T-cell (primary cell): Measurements from ENCODE around the gene VAMP3. TPM values are rescaled to one million over a fixed set of nuclear protein-coding genes. Genes with fewer than 3 reads are reported as not detected.

Experiments
- ATAC-seq, 4 experiments: fragments of 200-7000 bp in 3 of 4; fragments of 150-1000 bp in 1 of 4; cut with Tn5 transposase; replicated peaks in 1 of 4; 1 replicate in 3 of 4; 2 replicates in 1 of 4; pipeline ENCODE4 v1.10.0; 2021; ENCODE audit warnings: moderate library complexity in 3 of 4, mild to moderate bottlenecking in 2 of 4, moderate number of reproducible peaks in 1 of 4
- CTCF ChIA-PET, 2 donors: fragments of 300-600 bp; sonication (Branson Sonifier 250); formaldehyde crosslinking; loops; one replicate each; lab custom pipeline; 2022; ENCODE audit warnings: antibody characterized with exemption in 2 of 2; lab: Charles Lee
- POLR2A ChIA-PET, 2 donors: fragments of 300-600 bp; sonication (Branson Sonifier 250); formaldehyde crosslinking; loops; one replicate each; lab custom pipeline; 2022; ENCODE audit warnings: antibody characterized with exemption in 2 of 2; lab: Charles Lee
- DNase-seq, 35 experiments: peaks; one replicate each; pipeline versions ENCODE4 v3.0.0 to v3.0.0-alpha.2; 2013 to 2023
- H3K27ac ChIP-seq: one replicate; pipeline ENCODE4 v1.5.1; 2013; ENCODE audit warnings: low read length
- H3K27me3 ChIP-seq, 2 experiments: replicated peaks in 1 of 2; 1 replicate in 1 of 2; 2 replicates in 1 of 2; pipeline versions ENCODE4 v1.6.1 to v1.7.0; 2013; ENCODE audit warnings: low read length in 1 of 2, mixed read lengths in 1 of 2; ENCODE audit not compliant: control insufficient read depth in 2 of 2, insufficient read depth in 2 of 2; ENCODE audit errors: extremely low read depth in 1 of 2
- H3K36me3 ChIP-seq, 2 donors: 1 replicate in 1 of 2; 2 replicates in 1 of 2; pipeline versions ENCODE4 v1.6.1 to v1.7.0; 2013; ENCODE audit warnings: low read length in 1 of 2; ENCODE audit not compliant: control insufficient read depth in 2 of 2, insufficient read depth in 1 of 2; ENCODE audit errors: extremely low read depth in 1 of 2
- H3K4me1 ChIP-seq, 2 experiments: 1 replicate in 1 of 2; 2 replicates in 1 of 2; pipeline versions ENCODE4 v1.6.1 to v1.7.0; 2013; ENCODE audit warnings: low read length in 2 of 2, mixed read lengths in 1 of 2; ENCODE audit not compliant: insufficient read depth in 2 of 2, control insufficient read depth in 1 of 2; ENCODE audit errors: extremely low read depth in 1 of 2
- H3K4me3 ChIP-seq, 2 donors: 1 replicate in 1 of 2; 2 replicates in 1 of 2; pipeline versions ENCODE4 v1.5.1 to v1.7.0; 2013; ENCODE audit warnings: mild to moderate bottlenecking in 2 of 2, low read length in 1 of 2, moderate library complexity in 1 of 2; ENCODE audit not compliant: control insufficient read depth in 1 of 2; ENCODE audit errors: extremely low read depth in 1 of 2
- H3K9me3 ChIP-seq: 2 replicates; pipeline ENCODE4 v1.7.0; 2013
- H3K27ac Mint-ChIP-seq, 2 donors: one replicate each; pipeline ENCODE4 v1.8.0; 2020 to 2021; ENCODE audit warnings: mild to moderate bottlenecking in 2 of 2, mixed read lengths in 2 of 2
- H3K27me3 Mint-ChIP-seq, 2 donors: one replicate each; pipeline ENCODE4 v1.8.0; 2021 to 2022; ENCODE audit warnings: mixed read lengths in 2 of 2
- H3K36me3 Mint-ChIP-seq: one replicate; pipeline ENCODE4 v1.8.0; 2021; ENCODE audit warnings: mixed read lengths
- H3K4me1 Mint-ChIP-seq, 3 donors: one replicate each; pipeline ENCODE4 v1.8.0; 2020 to 2022; ENCODE audit warnings: mixed read lengths in 3 of 3, mild to moderate bottlenecking in 1 of 3
- H3K4me3 Mint-ChIP-seq, 3 donors: one replicate each; pipeline ENCODE4 v1.8.0; 2020 to 2022; ENCODE audit warnings: mild to moderate bottlenecking in 3 of 3, mixed read lengths in 3 of 3, moderate library complexity in 3 of 3
- H3K9me3 Mint-ChIP-seq, 3 donors: one replicate each; pipeline ENCODE4 v1.8.0; 2020 to 2022; ENCODE audit warnings: mixed read lengths in 3 of 3
- WGBS: methylation state at CpG from one replicate; pipeline ENCODE4 v1.1.5; 2013; ENCODE audit warnings: missing lambda C conversion rate; ENCODE audit not compliant: insufficient coverage; 5-methylcytosine and 5-hydroxymethylcytosine counted together
- total RNA-seq, 35 experiments: library from RNA in 6 of 35; stranded (reverse) in 6 of 35; fragments of 120-200 nt in 1 of 35; gene quantifications; one replicate each; pipeline versions ENCODE4 v1.2.1 to v1.2.4 and lab custom pipeline; 2013 to 2026

Gene VAMP3
- total RNA-seq, 5 donors from 2014 or later (not counting 1 experiment from before 2014, with no cell fraction given): 39.2 to 57.3 (median 53.3) TPM

DNA sequence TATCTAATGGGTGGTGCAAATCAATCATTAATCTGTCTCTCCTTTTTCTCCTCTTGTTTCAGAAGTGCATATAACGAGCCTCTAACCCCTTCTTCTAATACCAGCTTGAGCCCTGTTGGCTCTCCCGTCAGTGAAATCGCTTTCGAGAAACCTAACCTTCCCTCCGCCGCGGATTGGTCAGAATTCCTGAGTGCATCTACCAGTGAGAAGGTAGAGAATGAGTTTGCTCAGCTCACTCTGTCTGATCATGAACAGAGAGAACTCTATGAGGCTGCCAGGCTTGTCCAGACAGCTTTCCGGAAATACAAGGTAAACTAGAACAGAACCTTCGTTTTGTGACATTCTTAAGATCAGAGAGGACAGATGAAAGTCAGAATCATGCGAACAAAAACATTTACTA is 25.3 kb upstream of the VAMP3 start:
- Histone ChIP-seq H3K4me1 (peaks cover 0 to 8% of the 10 kb centered on the region in 2 experiments), H3K4me3 (no peak overlapping the region), H3K36me3 (no peaks in the 10 kb centered on the region), H3K27me3 (peaks cover 0 to 5% of the 10 kb centered on the region in 2 experiments), H3K9me3 (no peaks in the 10 kb centered on the region), H3K27ac (no peak overlapping the region)
- Mint-ChIP-seq H3K27me3 (peaks cover 4 to 9% of the 10 kb centered on the region in 2 donors), H3K4me1 (peaks cover 0 to 8% (median 2%) of the 10 kb centered on the region in 3 donors), H3K9me3 (no peaks in the 10 kb centered on the region), H3K27ac (no peak overlapping the region), H3K4me3 (no peak overlapping the region), H3K36me3 (no peaks in the 10 kb centered on the region)
- DNase-seq (no peak), ATAC-seq (no peak)
- POLR2A ChIA-PET: interaction anchor here in 1 of 2 donors (0.6 kb wide), 1 partner anchor 1055 kb away, joined by 4 read pairs; no protein-coding TSS in a partner anchor
- WGBS: no CpG with 5 or more reads among the region's 10 CpGs
- CTCF ChIA-PET: interaction anchor here in 1 of 2 donors (2.0 kb wide), 1 partner anchor 78 kb away, joined by 5 read pairs; no protein-coding TSS in a partner anchor

DNA sequence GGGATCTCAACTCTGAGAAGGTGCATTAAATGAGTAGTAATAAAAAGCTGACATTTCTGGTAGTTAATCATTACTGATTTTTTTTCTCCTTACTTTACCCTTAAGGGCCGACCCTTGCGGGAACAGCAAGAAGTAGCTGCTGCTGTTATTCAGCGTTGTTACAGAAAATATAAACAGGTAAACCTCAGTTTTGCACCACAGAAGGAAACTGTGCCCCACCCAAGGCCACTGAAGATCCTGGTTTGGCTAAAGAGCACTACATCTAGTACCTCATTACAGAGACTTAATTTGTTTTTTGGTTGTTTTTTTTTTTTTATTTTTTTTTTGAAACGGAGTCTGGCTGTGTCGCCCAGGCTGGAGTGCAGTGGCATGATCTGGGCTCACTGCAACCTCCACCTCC is 23.5 kb upstream of the VAMP3 start:
- Histone ChIP-seq H3K9me3 (no peaks in the 10 kb centered on the region), H3K27ac (no peak overlapping the region), H3K4me3 (no peak overlapping the region), H3K27me3 (peaks cover 0 to 5% of the 10 kb centered on the region in 2 experiments), H3K4me1 (peaks cover 0 to 12% of the 10 kb centered on the region in 2 experiments), H3K36me3 (no peaks in the 10 kb centered on the region)
- WGBS: no CpG with 5 or more reads among the region's 5 CpGs
- H3K4me3 Mint-ChIP-seq: no peak overlapping the region
- H3K36me3 Mint-ChIP-seq: no peaks in the 10 kb centered on the region
- H3K9me3 Mint-ChIP-seq: no peaks in the 10 kb centered on the region
- ChIA-PET POLR2A (no interaction called here), CTCF (interaction anchor here in 1 of 2 donors (7.5 kb wide), 1 partner anchor 79 kb away, joined by 124 read pairs; no protein-coding TSS in a partner anchor)
- ATAC-seq (peak in 1 of 4 experiments; percentile 52), DNase-seq (no peak)
- peaks cover 8 to 27% (median 15%) of the 10 kb centered on the region in 3 donors for H3K4me1 Mint-ChIP-seq
- H3K27ac Mint-ChIP-seq: peak overlapping the region in 1 of 2 donors; percentile 46
- peaks cover 4 to 9% of the 10 kb centered on the region in 2 donors for H3K27me3 Mint-ChIP-seq

DNA sequence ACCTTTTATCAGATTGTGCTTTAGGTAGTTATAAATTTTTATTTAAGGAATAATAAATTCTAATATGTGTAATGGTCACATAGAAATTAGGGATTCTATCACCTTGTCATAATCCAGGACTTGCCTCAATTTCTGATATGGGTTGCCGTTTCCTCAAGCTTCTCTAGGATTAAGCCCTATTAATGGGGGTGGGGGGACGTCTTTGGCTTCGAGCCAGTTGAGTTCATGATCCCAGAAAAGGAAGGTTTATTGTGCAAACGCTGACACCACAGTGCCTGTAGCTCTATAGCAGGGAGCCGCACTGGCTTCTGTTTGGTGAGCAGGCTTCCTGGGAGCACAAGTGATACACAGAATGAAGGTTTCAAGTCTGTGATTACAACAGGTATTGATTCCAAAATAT is 22.0 kb upstream of the VAMP3 start:
- WGBS: 78% methylated on average over 5 of the region's 5 CpGs
- no peaks in the 10 kb centered on the region for H3K36me3 Mint-ChIP-seq
- Histone ChIP-seq H3K27me3 (peaks cover 0 to 5% of the 10 kb centered on the region in 2 experiments), H3K4me3 (no peak overlapping the region), H3K9me3 (no peaks in the 10 kb centered on the region), H3K36me3 (no peaks in the 10 kb centered on the region), H3K27ac (no peak overlapping the region), H3K4me1 (peaks cover 0 to 12% of the 10 kb centered on the region in 2 experiments)
- ChIA-PET POLR2A (interaction anchor here in 1 of 2 donors (0.6 kb wide), 1 partner anchor 12 kb away, joined by 3 read pairs; no protein-coding TSS in a partner anchor), CTCF (interaction anchor here in 1 of 2 donors (1.2 to 7.5 kb wide), 2 partner anchors 30 to 81 kb away, joined by 3 to 124 read pairs; no protein-coding TSS in a partner anchor)
- H3K27ac Mint-ChIP-seq: no peak overlapping the region
- H3K4me1 Mint-ChIP-seq: peaks cover 14 to 38% (median 22%) of the 10 kb centered on the region in 3 donors
- H3K4me3 Mint-ChIP-seq: no peak overlapping the region
- H3K9me3 Mint-ChIP-seq: no peaks in the 10 kb centered on the region
- ATAC-seq (no peak), DNase-seq (no peak)
- H3K27me3 Mint-ChIP-seq: peaks cover 9 to 10% of the 10 kb centered on the region in 2 donors

DNA sequence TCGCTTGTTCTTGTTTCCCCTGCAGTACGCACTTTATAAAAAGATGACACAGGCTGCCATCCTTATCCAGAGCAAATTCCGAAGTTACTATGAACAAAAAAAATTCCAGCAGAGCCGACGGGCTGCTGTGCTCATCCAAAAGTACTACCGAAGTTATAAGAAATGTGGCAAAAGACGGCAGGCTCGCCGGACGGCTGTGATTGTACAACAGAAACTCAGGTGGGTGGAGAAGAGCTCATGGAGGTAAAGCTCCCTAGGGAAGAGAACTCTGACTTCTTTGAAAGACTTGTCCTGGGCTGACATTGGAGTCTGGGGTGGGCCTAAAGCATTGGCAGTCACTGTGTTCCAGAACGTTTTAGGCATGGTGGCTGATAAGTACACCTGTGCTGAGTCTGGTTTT is 19.9 kb upstream of the VAMP3 start:
- H3K4me3 Mint-ChIP-seq: no peak overlapping the region
- H3K27me3 Mint-ChIP-seq: peaks cover 8 to 11% of the 10 kb centered on the region in 2 donors
- WGBS: 95% methylated on average over 10 of the region's 11 CpGs
- peaks cover 0 to 7% of the 10 kb centered on the region in 2 experiments for H3K27me3 ChIP-seq
- peaks cover 0 to 12% of the 10 kb centered on the region in 2 experiments for H3K4me1 ChIP-seq
- no peaks in the 10 kb centered on the region for H3K36me3 ChIP-seq
- POLR2A ChIA-PET: no interaction called here
- no peaks in the 10 kb centered on the region for H3K9me3 ChIP-seq
- H3K36me3 Mint-ChIP-seq: no peaks in the 10 kb centered on the region
- no peak for DNase-seq
- no peak overlapping the region for H3K4me3 ChIP-seq
- H3K27ac ChIP-seq: no peak overlapping the region
- CTCF ChIA-PET: interaction anchor here (0.7 to 7.5 kb wide), 5 partner anchors 9 to 189 kb away, joined by 3 to 124 read pairs (median 4); partner anchors contain the start of gene TNFRSF9 (in 1 of the 2)
- no peaks in the 10 kb centered on the region for H3K9me3 Mint-ChIP-seq
- peaks cover 14 to 40% (median 22%) of the 10 kb centered on the region in 3 donors for H3K4me1 Mint-ChIP-seq
- H3K27ac Mint-ChIP-seq: no peak overlapping the region
- ATAC-seq: no peak

DNA sequence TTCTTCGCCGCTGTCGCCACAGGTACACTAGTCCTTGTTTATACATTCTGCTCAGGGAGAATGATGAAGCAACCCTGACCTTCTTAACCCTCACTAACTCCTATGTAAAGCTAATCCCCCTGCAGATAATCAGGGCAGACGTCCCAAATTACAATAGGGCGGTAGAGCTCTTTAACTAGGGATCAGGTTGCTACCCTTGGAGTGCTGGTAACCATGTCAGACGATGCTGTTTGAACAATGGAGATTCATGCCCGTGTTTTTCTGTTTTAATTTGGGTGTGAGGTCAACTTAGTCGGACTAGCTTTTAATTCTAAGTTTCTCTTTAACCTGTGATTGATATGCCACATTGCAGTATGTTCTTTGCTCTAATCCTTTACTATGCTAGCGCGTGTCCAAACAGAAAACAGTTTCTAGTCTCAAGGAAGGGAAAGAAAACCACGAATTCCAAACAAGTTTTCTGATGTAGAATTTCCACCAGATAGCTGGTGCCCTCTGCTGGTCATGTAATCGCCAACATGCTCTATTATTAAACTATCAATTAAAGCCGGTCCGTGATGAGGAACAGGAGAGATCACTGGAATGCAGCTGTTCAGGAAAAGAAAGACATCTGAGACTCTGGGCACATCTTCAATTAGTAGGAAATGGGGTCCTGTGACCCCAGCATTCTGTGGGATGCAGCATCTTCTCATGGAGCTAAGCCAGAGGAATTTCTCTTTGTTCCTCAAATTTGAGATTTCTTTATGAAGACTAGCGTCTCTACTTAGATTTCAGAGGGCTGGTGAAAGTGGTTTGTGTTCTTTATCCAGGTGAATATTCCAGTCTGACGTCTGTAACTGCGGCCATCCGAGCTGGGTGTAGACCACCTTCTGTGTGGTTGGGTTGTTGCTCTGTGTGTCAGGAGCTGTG is 18.3 kb upstream of the VAMP3 start:
- POLR2A ChIA-PET: interaction anchor here in 1 of 2 donors (0.8 kb wide), 1 partner anchor 144 kb away, joined by 3 read pairs; no protein-coding TSS in a partner anchor
- WGBS: 41% methylated on average over 8 of the region's 18 CpGs

DNA sequence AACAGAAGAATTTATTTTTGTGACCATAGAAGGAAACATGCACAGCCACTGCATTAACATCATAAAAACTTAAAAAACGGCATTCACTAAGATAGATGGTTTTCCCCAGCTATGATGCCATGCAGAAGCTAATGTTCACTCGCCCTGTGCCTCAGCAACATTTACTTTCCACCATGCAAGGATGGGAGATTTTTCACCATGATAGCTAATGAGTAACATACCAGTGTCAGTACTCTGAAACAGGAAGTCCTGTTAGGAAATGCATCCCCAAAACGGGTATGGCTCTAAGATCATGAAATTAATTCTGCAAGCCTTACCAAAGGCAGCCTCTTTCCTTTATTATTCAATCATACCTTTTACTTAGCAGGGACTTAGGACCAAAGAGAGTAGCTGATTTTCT is 17.5 kb upstream of the VAMP3 start:
- H3K36me3 ChIP-seq: no peaks in the 10 kb centered on the region

More for the DNA sequence above, 18.3 kb upstream of the VAMP3 start:
- Mint-ChIP-seq H3K36me3 (no peaks in the 10 kb centered on the region), H3K4me3 (peak overlapping the region; percentile 37 to 61 (median 56)), H3K9me3 (no peaks in the 10 kb centered on the region), H3K4me1 (peaks cover 14 to 40% (median 22%) of the 10 kb centered on the region in 3 donors), H3K27ac (no peak overlapping the region), H3K27me3 (peaks cover 8 to 11% of the 10 kb centered on the region in 2 donors)
- CTCF ChIA-PET: interaction anchor here (0.6 to 7.5 kb wide), 21 partner anchors 9 to 238 kb away, joined by 3 to 124 read pairs (median 4); partner anchors contain the start of gene PER3 (in 1 of the 2)
- no peaks in the 10 kb centered on the region for H3K9me3 ChIP-seq
- H3K4me1 ChIP-seq: peaks cover 0 to 10% of the 10 kb centered on the region in 2 experiments
- peak in 28 of 35 experiments; percentile 4 to 77 (median 36) for DNase-seq
- H3K36me3 ChIP-seq: no peaks in the 10 kb centered on the region
- ATAC-seq: peak in 3 of 4 experiments; percentile 31 to 57 (median 46)
- peaks cover 0 to 10% of the 10 kb centered on the region in 2 experiments for H3K27me3 ChIP-seq
- no peak overlapping the region for H3K4me3 ChIP-seq
- H3K27ac ChIP-seq: no peak overlapping the region

More for the DNA sequence above, 17.5 kb upstream of the VAMP3 start:
- Histone ChIP-seq H3K27ac (no peak overlapping the region), H3K4me3 (no peak overlapping the region), H3K4me1 (peaks cover 0 to 6% of the 10 kb centered on the region in 2 experiments), H3K27me3 (peaks cover 0 to 10% of the 10 kb centered on the region in 2 experiments), H3K9me3 (no peaks in the 10 kb centered on the region)
- Mint-ChIP-seq H3K4me1 (peaks cover 14 to 37% (median 20%) of the 10 kb centered on the region in 3 donors), H3K27ac (no peak overlapping the region), H3K9me3 (no peaks in the 10 kb centered on the region), H3K4me3 (no peak overlapping the region), H3K27me3 (peaks cover 8 to 11% of the 10 kb centered on the region in 2 donors), H3K36me3 (no peaks in the 10 kb centered on the region)
- no peak for ATAC-seq
- WGBS: no CpG with 5 or more reads among the region's 3 CpGs
- POLR2A ChIA-PET: no interaction called here
- DNase-seq: no peak
- CTCF ChIA-PET: interaction anchor here (0.8 to 7.5 kb wide), 8 partner anchors 8 to 237 kb away, joined by 3 to 124 read pairs (median 6); no protein-coding TSS in a partner anchor
